HG02884 (cell line): ENCODE measurements around the gene SPC25.
"Not testable (repeated sequence)": the region's sequence is repeated elsewhere in the genome, so short reads cannot be mapped to it uniquely, and the experiment has no call there.

Source experiments
- ATAC-seq: cut with Tn5 transposase; IDR thresholded peaks from one replicate; pipeline ENCODE4 v1.9.1; 2021; ENCODE audit warnings: mild to moderate bottlenecking, moderate library complexity; ENCODE audit not compliant: unreplicated experiment

Gene SPC25

GRCh38 chr2:168890006-168890782 is at the start of gene SPC25:
Gene SPC25 (minus strand): TSS chr2:168890430. CDS start chr2:168889519, 911 bp downstream.
- peak; percentile 100 for ATAC-seq

GRCh38 chr2:168939918-168940317 is 49.7 kb upstream of the SPC25 start:
- peak; percentile 95 for ATAC-seq

- no peak for ATAC-seq
Measured at GRCh38 chr2:168939061-168939460, 48.8 kb upstream of the SPC25 start.

GRCh38 chr2:168935810-168936581 is 45.8 kb upstream of the SPC25 start:
- ATAC-seq = no peak

GRCh38 chr2:168934826-168935225 is 44.6 kb upstream of the SPC25 start:
- no peak for ATAC-seq

- not testable (repeated sequence) for ATAC-seq
Measured at GRCh38 chr2:168932174-168932573, 41.9 kb upstream of the SPC25 start.

- no peak for ATAC-seq
Measured at GRCh38 chr2:168930242-168930641, 40.0 kb upstream of the SPC25 start.

- no peak for ATAC-seq
Measured at GRCh38 chr2:168929031-168929430, 38.8 kb upstream of the SPC25 start.

- ATAC-seq = no peak
Measured at GRCh38 chr2:168928113-168928831, 38.0 kb upstream of the SPC25 start.

GRCh38 chr2:168926621-168927386 is 36.6 kb upstream of the SPC25 start:
- ATAC-seq = no peak

- no peak for ATAC-seq
Measured at GRCh38 chr2:168920504-168921157, 30.4 kb upstream of the SPC25 start.

- ATAC-seq = no peak
Measured at GRCh38 chr2:168916331-168916675, 26.1 kb upstream of the SPC25 start.

GRCh38 chr2:168915441-168916330 is 25.5 kb upstream of the SPC25 start:
- no peak for ATAC-seq

- no peak for ATAC-seq
Measured at GRCh38 chr2:168913495-168913894, 23.3 kb upstream of the SPC25 start.

GRCh38 chr2:168912901-168913369 is 22.7 kb upstream of the SPC25 start:
- ATAC-seq = no peak

- ATAC-seq = no peak
Measured at GRCh38 chr2:168912466-168912865, 22.2 kb upstream of the SPC25 start.

- ATAC-seq = no peak
Measured at GRCh38 chr2:168910330-168910729, 20.1 kb upstream of the SPC25 start.

- no peak for ATAC-seq
Measured at GRCh38 chr2:168907940-168908662, 17.9 kb upstream of the SPC25 start.

- ATAC-seq = no peak
Measured at GRCh38 chr2:168904358-168904757, 14.1 kb upstream of the SPC25 start.
